Measurements from ENCODE around the gene PDE4B. TPM values are rescaled to one million over a fixed set of nuclear protein-coding genes. Genes with fewer than 3 reads are reported as not detected.

PDE4B gene
- total RNA-seq, 1 experiment from 2014 or later: 3.3 TPM

DNA sequence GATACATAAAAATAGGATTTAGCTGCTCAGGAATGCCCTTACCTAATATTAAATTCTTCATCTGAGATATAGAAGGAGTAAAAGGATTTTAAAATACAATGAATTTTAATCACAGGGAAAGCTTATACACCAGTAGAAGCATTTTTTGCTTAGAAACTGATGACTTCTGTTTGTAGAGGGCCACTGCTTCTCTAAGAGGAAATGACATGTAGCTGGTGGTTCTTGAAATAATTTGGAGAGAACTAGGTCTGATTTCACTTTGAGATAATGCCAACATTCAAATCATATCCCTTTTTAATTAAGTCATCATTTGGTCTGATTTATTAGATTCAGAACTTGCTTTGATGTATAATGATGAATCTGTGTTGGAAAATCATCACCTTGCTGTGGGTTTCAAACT, 574.7 kb downstream of the PDE4B start:
- intact Hi-C loops (cut with micrococcal nuclease): no loop called here
- ChIA-PET POLR2A (interaction anchor here (1.8 kb wide), 1 partner anchor 11 kb away, joined by 5 read pairs; no protein-coding TSS in a partner anchor), CTCF (interaction anchor here (0.5 to 1.3 kb wide), 3 partner anchors 31 to 1236 kb away, joined by 3 to 7 read pairs (median 4); no protein-coding TSS in a partner anchor)
- BruUV-seq (replicated peaks): no TSS peak
- Mint-ChIP-seq H3K27me3 (ENCODE audit: insufficient read depth, unreplicated experiment) (no peaks in the 10 kb centered on the region), H3K4me1 (ENCODE audit: insufficient read depth, unreplicated experiment) (no peaks in the 10 kb centered on the region), H3K9me3 (ENCODE audit: unreplicated experiment) (no peaks in the 10 kb centered on the region), H3K4me3 (ENCODE audit: unreplicated experiment) (no peak overlapping the region), H3K27ac (ENCODE audit: low read depth, unreplicated experiment) (no peak overlapping the region), H3K36me3 (ENCODE audit: insufficient read depth, unreplicated experiment) (peaks cover 92% of the 10 kb centered on the region)
- DNase-seq (ENCODE audit: unreplicated experiment): no peak
- TF ChIP-seq, protein P1, sequence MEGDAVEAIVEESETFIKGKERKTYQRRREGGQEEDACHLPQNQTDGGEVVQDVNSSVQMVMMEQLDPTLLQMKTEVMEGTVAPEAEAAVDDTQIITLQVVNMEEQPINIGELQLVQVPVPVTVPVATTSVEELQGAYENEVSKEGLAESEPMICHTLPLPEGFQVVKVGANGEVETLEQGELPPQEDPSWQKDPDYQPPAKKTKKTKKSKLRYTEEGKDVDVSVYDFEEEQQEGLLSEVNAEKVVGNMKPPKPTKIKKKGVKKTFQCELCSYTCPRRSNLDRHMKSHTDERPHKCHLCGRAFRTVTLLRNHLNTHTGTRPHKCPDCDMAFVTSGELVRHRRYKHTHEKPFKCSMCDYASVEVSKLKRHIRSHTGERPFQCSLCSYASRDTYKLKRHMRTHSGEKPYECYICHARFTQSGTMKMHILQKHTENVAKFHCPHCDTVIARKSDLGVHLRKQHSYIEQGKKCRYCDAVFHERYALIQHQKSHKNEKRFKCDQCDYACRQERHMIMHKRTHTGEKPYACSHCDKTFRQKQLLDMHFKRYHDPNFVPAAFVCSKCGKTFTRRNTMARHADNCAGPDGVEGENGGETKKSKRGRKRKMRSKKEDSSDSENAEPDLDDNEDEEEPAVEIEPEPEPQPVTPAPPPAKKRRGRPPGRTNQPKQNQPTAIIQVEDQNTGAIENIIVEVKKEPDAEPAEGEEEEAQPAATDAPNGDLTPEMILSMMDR (IDR thresholded peaks at IDR 0.05; ENCODE audit: unreplicated experiment): no peak

DNA sequence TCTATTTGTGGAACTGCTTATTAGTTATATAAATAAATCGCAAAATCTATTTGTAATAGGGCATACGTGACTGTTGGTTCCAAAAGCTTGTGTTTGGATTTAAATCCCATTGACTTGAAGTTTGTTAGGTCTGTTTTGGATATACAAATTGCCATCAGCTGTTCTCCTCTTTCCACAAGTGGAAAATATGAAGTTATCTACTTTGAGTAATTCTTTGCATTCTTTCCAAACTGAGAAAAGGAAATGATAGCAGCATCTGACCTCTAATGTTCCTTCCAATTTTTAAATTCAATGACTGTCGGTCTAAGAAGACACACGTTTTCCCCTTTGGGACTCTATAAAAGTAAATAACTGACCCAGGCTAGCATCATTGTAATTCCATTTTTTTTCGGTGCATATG, 575.6 kb downstream of the PDE4B start:
- Mint-ChIP-seq H3K9me3 (ENCODE audit: unreplicated experiment) (no peaks in the 10 kb centered on the region), H3K36me3 (ENCODE audit: insufficient read depth, unreplicated experiment) (peaks cover 90% of the 10 kb centered on the region), H3K27ac (ENCODE audit: low read depth, unreplicated experiment) (no peak overlapping the region), H3K27me3 (ENCODE audit: insufficient read depth, unreplicated experiment) (no peaks in the 10 kb centered on the region), H3K4me1 (ENCODE audit: insufficient read depth, unreplicated experiment) (no peaks in the 10 kb centered on the region), H3K4me3 (ENCODE audit: unreplicated experiment) (no peak overlapping the region)
- DNase-seq (ENCODE audit: unreplicated experiment): no peak
- no TSS peak for BruUV-seq (replicated peaks)
- intact Hi-C loops (cut with micrococcal nuclease): no loop called here
- CTCF ChIA-PET: interaction anchor here (1.1 kb wide), 1 partner anchor 32 kb away, joined by 4 read pairs; no protein-coding TSS in a partner anchor
- TF ChIP-seq, protein P1 (IDR thresholded peaks at IDR 0.05; ENCODE audit: unreplicated experiment): no peak
- POLR2A ChIA-PET: interaction anchor here (1.8 kb wide), 1 partner anchor 12 kb away, joined by 5 read pairs; no protein-coding TSS in a partner anchor

DNA sequence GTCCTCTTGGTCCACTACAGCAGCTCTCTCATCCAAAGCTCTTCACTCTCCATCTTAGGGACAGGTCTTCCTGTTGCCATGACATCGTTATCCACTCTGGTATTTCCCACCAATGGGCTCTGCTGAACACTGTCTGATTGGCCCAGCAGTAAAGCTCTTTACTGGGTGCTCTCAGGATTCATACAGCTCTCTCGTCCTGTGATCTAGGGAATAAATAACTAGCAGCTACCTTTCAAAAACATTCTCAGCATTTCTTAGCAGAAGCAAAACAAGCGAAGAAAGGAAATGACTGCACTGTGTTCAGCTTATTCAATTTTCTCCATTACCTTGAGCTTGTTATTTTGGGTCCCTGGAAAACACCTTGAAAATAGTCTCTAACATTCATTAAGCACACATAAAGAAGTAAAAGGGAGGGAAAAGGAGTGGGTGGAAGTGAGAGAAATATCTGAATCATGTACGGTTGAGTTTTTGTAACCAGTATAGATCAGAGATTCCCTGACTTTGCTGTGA, 577.8 kb downstream of the PDE4B start:
- ChIA-PET POLR2A (interaction anchor here (0.6 to 1.6 kb wide), 2 partner anchors 39 to 397 kb away, joined by 3 to 4 read pairs; no protein-coding TSS in a partner anchor), CTCF (interaction anchor here (0.9 to 1.0 kb wide), 3 partner anchors 23 to 118 kb away, joined by 3 read pairs; no protein-coding TSS in a partner anchor)
- no peak overlapping the region for H3K27ac Mint-ChIP-seq (ENCODE audit: low read depth, unreplicated experiment)
- intact Hi-C loops (cut with micrococcal nuclease): no loop called here
- H3K4me1 Mint-ChIP-seq (ENCODE audit: insufficient read depth, unreplicated experiment): peaks cover 8% of the 10 kb centered on the region
- H3K4me3 Mint-ChIP-seq (ENCODE audit: unreplicated experiment): no peak overlapping the region
- TF ChIP-seq, protein P1 (IDR thresholded peaks at IDR 0.05; ENCODE audit: unreplicated experiment): no peak
- H3K27me3 Mint-ChIP-seq (ENCODE audit: insufficient read depth, unreplicated experiment): no peaks in the 10 kb centered on the region
- DNase-seq (ENCODE audit: unreplicated experiment): no peak
- peaks cover 83% of the 10 kb centered on the region for H3K36me3 Mint-ChIP-seq (ENCODE audit: insufficient read depth, unreplicated experiment)
- no peaks in the 10 kb centered on the region for H3K9me3 Mint-ChIP-seq (ENCODE audit: unreplicated experiment)
- no TSS peak for BruUV-seq (replicated peaks)

DNA sequence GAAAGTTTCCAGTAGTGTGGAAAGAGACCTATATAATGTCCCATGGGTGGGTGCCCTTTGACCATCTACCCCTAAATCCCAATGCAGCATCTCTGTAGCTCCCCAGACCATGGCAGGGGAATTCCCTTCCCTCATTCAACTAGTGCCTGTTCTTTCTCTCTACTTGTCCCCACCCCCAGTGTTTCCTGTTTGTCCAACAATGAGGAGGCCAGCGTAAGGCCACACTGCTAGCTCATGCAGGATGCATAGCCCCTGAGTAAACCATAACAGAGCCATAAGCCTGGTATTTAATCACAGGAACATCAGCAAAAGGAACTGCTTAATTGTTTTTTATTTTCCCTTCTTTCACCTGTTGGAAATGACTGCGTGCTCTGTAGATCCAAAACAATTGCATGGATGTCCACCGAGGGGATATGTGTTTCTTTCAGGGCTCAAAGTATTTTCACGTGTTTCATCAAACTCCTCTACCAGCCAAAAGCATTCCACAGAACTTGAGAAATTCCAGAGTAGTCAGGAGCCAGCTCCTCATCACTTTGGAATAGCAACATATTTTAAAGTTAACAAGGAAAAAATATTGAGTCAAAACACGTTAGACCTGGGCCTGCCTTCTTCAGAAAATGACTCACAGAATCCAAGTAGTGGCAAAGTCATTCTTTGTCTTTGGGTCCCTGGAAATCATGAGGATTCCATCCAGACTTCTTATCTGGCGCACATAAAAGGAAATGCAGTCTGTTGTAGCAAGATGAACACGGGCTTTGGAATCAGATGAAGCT, 578.7 kb downstream of the PDE4B start:
- Mint-ChIP-seq H3K36me3 (ENCODE audit: insufficient read depth, unreplicated experiment) (peaks cover 75% of the 10 kb centered on the region), H3K27ac (ENCODE audit: low read depth, unreplicated experiment) (no peak overlapping the region), H3K4me1 (ENCODE audit: insufficient read depth, unreplicated experiment) (peaks cover 8% of the 10 kb centered on the region), H3K27me3 (ENCODE audit: insufficient read depth, unreplicated experiment) (no peaks in the 10 kb centered on the region), H3K9me3 (ENCODE audit: unreplicated experiment) (no peaks in the 10 kb centered on the region), H3K4me3 (ENCODE audit: unreplicated experiment) (no peak overlapping the region)
- intact Hi-C loops (cut with micrococcal nuclease): no loop called here
- TF ChIP-seq, protein P1 (IDR thresholded peaks at IDR 0.05; ENCODE audit: unreplicated experiment): no peak
- ChIA-PET CTCF (interaction anchor here (0.6 to 1.1 kb wide), 3 partner anchors 9 to 622 kb away, joined by 3 to 4 read pairs (median 3); no protein-coding TSS in a partner anchor), POLR2A (interaction anchor here (0.7 to 1.6 kb wide), 2 partner anchors 9 to 40 kb away, joined by 3 to 4 read pairs; no protein-coding TSS in a partner anchor)
- DNase-seq (ENCODE audit: unreplicated experiment): no peak
- BruUV-seq (replicated peaks): no TSS peak

All from MCF 10A (cell line).